ENCODE results near the gene KIF9.
"Not testable (repeated sequence)": the region's sequence is repeated elsewhere in the genome, so short reads cannot be mapped to it uniquely, and the experiment has no call there.

KIF9 gene

DNA sequence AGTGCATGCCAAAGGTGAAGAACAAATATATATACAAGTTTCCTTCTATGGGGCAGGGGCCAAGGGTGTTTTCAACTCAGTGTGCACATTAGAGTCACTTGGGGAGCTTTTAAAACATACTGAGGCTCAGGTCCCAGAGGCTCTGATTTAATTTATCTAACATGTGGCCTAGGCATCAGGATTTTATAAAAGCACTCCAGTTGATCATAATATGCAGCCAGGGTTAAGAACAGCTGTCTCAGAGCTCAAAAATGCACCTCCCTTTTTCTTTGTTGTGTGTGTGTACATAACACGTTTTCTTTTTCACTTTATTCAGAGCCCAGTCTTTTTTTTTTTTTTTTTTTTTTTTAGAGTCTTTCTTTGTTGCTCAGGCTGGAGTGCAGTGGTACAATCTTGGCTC, 60.8 kb downstream of the KIF9 start:
- peaks cover 16% of the 10 kb centered on the region for H3K4me1 ChIP-seq
- in situ Hi-C loops (cut with MboI; ENCODE audit: low sequenced_read_pairs): no loop called here
- no peaks in the 10 kb centered on the region for H3K36me3 ChIP-seq (replicated peaks)
- no peak overlapping the region for H3K4me3 ChIP-seq
- DNase-seq (ENCODE audit: low spot score in 2 of 2): no peak
- no peaks in the 10 kb centered on the region for H3K27me3 ChIP-seq (ENCODE audit: low read depth)
- no peaks in the 10 kb centered on the region for H3K9me3 ChIP-seq

DNA sequence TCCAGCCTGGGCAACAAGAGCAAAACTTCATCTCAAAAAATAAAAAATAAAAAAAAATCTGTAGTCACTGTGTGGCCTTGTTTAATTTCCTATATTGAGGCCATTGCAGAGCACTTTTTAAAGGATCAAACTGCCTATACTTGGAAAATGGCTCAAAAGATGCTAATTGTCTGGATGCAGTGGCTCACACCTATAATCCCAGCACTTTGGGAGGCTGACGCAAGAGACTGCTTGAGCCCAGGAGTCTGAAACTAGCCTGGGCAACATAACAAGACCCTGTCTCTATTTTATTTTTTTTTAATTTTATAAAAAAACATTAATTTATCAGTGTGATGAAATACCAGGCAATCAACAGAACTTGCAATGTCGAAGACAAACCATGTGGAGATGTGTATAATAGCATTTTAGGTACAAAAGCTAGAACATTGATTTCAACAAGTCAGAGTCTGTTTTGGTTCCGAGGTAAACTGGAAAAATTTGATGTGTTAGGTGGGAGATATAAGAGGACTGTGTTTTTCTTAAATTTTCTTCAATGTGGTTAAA, 71.7 kb downstream of the KIF9 start:
- Histone ChIP-seq H3K36me3 (replicated peaks) (no peaks in the 10 kb centered on the region), H3K9me3 (no peaks in the 10 kb centered on the region), H3K27me3 (ENCODE audit: low read depth) (no peaks in the 10 kb centered on the region), H3K4me3 (no peak overlapping the region), H3K4me1 (no peaks in the 10 kb centered on the region)
- in situ Hi-C loops (cut with MboI; ENCODE audit: low sequenced_read_pairs): no loop called here
- no peak for DNase-seq (ENCODE audit: low spot score in 2 of 2)

DNA sequence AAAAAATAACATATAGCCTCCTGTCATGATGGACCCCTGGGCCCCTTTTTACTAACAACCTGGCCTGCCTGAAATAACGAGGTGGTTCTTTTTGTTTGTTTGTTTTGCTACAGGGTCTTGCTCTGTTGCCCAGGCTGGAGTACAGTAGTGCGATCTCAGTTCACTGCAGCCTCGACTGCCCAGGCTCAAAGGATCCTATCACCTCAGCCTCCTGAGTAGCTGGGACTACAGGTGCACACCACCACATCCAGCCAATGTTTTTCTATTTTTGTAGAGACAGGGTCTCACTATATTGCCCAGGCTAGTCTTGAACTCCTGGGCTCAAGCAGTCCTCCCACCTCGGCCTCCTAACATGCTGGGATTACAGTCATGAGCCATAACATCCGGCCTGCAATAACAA, 76.6 kb downstream of the KIF9 start:
- in situ Hi-C loops (cut with MboI; ENCODE audit: low sequenced_read_pairs); H3K36me3 ChIP-seq (replicated peaks); H3K4me1 ChIP-seq; H3K27me3 ChIP-seq (ENCODE audit: low read depth); H3K4me3 ChIP-seq; H3K9me3 ChIP-seq; DNase-seq (ENCODE audit: low spot score in 2 of 2): not testable (repeated sequence)

DNA sequence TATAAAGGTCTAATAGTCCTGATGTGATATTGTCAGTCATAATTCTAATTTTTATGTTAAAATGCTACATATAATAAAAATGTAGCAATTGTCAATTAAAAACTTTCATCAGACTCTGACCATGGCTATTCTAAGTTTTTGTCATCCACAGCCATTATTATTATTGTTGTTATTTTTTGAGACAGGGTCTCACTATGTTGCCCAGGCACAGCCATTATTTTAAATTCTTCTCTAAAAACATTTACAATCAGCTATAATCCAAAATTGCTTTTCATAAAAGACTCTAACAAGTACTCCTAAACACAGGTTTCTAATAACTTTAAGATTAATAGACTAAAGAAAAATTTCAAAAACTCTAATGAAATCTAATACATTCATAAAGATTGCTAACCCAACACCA, 77.7 kb downstream of the KIF9 start:
- Histone ChIP-seq H3K9me3 (no peaks in the 10 kb centered on the region), H3K4me3 (no peak overlapping the region), H3K27me3 (ENCODE audit: low read depth) (no peaks in the 10 kb centered on the region), H3K4me1 (no peaks in the 10 kb centered on the region), H3K36me3 (replicated peaks) (no peaks in the 10 kb centered on the region)
- in situ Hi-C loops (cut with MboI; ENCODE audit: low sequenced_read_pairs): no loop called here
- DNase-seq (ENCODE audit: low spot score in 2 of 2): no peak

DNA sequence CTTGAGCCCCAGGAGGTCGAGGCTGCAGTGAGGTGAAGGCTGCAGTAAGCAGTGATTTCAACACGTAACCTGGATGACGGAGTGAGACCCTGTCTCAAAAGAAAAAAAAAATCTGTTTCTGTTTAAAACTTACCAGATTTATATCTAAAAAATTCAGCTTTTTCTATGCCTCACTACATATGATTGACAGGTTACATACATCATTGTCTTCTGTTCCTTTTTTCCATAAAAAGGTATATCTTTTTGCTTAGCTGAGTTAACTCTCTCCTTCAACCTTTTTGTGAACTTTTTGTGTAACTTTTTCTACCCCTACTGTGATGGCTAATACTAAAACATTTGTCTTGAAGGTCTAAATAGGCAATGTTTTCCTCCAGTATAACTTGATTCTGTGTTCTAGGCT, 80.1 kb downstream of the KIF9 start:
- in situ Hi-C loops (cut with MboI; ENCODE audit: low sequenced_read_pairs): no loop called here
- DNase-seq (ENCODE audit: low spot score in 2 of 2): no peak
- H3K9me3 ChIP-seq: no peaks in the 10 kb centered on the region

DNA sequence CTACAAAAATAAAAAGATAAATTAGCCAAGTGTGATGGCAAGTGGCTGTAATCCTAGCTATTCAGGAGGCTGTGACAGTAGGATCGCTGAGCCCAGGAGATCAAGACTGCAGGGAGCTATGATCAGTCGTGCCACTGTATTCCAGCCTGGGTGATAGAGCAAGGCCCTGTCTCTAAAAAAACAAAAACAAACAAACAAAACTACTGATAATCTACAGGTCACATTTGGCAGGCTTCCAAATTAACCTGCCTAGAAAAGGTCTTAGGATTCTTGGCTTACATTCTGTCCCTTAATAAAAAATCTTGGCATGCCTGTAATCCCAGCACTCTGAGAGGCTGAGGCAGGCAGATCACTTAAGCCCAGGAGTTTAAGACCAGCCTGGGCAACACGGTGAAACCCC, 85.3 kb downstream of the KIF9 start:
- no peak for DNase-seq (ENCODE audit: low spot score in 2 of 2)
- H3K4me1 ChIP-seq: no peaks in the 10 kb centered on the region
- H3K4me3 ChIP-seq: no peak overlapping the region
- no peaks in the 10 kb centered on the region for H3K27me3 ChIP-seq (ENCODE audit: low read depth)
- no peaks in the 10 kb centered on the region for H3K36me3 ChIP-seq (replicated peaks)
- no peaks in the 10 kb centered on the region for H3K9me3 ChIP-seq
- in situ Hi-C loops (cut with MboI; ENCODE audit: low sequenced_read_pairs): no loop called here

More for the DNA sequence above, 80.1 kb downstream of the KIF9 start:
- no peak overlapping the region for H3K4me3 ChIP-seq
- no peaks in the 10 kb centered on the region for H3K27me3 ChIP-seq (ENCODE audit: low read depth)
- no peaks in the 10 kb centered on the region for H3K4me1 ChIP-seq
- H3K36me3 ChIP-seq (replicated peaks): no peaks in the 10 kb centered on the region

DNA sequence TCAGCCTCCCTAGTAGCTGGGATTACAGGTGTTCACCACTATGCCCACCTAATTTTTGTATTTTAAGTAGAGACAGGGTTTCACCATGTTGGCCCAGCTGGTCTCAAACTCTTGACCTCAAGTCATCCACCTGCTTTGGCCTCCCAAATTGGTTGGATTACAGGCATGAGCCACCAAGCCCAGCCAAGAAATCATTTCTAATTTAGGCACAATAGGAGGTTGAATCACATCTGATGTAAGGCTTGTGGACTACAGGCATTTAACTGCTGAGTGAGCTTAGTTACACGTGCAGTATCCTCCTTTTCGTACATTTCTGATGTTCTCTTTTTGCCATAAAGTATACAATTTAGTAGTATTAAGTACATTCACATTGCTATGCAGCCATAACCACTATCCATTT, 87.6 kb downstream of the KIF9 start:
- no peak for DNase-seq (ENCODE audit: low spot score in 2 of 2)
- no peak overlapping the region for H3K4me3 ChIP-seq
- in situ Hi-C loops (cut with MboI; ENCODE audit: low sequenced_read_pairs): no loop called here
- no peaks in the 10 kb centered on the region for H3K9me3 ChIP-seq
- H3K4me1 ChIP-seq: no peaks in the 10 kb centered on the region
- no peaks in the 10 kb centered on the region for H3K27me3 ChIP-seq (ENCODE audit: low read depth)
- no peaks in the 10 kb centered on the region for H3K36me3 ChIP-seq (replicated peaks)

DNA sequence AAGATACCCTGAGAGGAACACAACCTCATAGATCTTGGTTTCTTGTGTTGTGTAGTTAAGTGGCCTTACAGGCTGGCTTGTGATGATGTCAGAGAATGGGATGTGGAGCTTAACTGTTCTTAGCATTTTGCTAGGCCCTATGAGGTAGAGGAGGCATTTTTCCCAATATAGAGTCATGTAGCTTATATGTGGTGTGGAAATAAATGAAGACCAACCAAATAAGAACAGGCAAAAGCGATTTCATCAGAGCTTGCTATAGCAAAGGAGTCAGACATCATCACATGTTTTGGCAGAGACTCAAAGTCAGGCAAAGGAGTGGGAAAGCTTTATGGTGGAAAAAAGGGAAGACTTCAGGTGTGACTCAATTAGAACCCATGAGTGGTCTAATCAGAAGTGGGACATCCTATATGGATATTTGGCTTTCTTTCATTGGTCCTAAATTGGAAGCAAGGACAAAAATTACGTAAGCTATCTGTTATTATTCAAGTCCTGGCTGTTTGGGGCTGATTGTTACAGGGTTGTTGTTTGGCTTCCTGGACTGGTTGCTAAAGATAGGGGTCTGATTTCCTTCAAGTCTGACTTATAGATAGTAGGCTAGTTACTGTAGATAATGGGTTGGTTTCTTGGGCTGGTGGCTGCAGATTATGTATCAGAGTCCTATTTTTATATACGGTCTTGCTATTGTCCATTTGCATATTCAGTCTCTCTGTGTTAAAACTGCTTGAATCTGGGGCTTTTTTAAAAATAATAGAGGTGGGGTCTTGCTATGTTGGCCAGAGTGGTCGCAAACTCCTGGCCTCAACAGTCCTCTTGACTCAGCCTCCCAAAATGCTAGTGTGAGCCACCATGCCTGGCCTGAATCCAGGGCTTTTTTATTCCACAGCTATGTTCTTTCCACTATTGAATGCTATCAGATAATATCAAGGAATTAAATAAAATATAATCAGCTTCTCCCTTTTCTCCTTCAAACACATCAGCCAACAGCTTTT, 88.4 kb downstream of the KIF9 start:
- no peak for DNase-seq (ENCODE audit: low spot score in 2 of 2)
- H3K36me3 ChIP-seq (replicated peaks): no peaks in the 10 kb centered on the region
- no peak overlapping the region for H3K4me3 ChIP-seq
- in situ Hi-C loops (cut with MboI; ENCODE audit: low sequenced_read_pairs): no loop called here
- no peaks in the 10 kb centered on the region for H3K4me1 ChIP-seq
- no peaks in the 10 kb centered on the region for H3K9me3 ChIP-seq
- no peaks in the 10 kb centered on the region for H3K27me3 ChIP-seq (ENCODE audit: low read depth)

DNA sequence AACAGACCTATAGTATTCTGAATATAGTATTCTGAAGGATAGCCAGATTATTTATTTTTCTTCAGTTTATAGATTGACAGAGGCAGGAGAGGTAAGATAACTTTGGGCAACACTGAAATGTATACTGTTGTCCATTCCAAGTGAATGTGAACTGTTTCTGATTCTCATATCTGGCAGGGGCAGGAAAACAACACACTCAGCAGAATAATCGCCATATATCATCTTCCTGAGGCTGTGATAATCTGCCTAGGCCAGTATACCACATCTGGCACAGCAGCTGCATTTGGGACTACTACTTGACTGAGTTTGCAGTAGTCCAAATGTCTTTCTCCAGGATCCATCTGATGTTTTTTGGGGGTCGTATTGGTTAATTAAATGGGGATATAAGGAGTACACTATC, 96.3 kb downstream of the KIF9 start:
- no peaks in the 10 kb centered on the region for H3K27me3 ChIP-seq (ENCODE audit: low read depth)
- H3K36me3 ChIP-seq (replicated peaks): no peaks in the 10 kb centered on the region
- no peaks in the 10 kb centered on the region for H3K4me1 ChIP-seq
- DNase-seq (ENCODE audit: low spot score in 2 of 2): no peak
- no peaks in the 10 kb centered on the region for H3K9me3 ChIP-seq
- in situ Hi-C loops (cut with MboI; ENCODE audit: low sequenced_read_pairs): no loop called here
- H3K4me3 ChIP-seq: no peak overlapping the region

DNA sequence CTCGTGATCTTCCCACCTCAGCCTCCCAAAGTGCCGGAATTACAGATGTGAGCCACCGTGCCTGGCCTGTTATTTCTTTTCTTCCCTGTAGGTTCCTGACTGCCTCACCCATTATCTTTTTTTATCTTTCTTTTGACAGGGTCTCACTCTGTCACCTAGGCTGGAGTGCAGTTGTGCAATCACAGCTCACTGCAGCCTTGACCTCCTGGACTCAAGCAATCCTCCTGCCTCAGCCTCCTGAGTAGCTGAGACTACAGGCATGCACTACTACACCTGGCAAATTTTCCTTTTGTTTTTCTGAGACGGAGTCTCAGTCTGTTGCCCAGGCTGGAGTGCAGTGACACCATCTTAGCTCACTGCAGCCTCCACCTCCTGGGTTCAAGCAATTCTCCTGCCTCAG, 100.9 kb downstream of the KIF9 start:
- H3K36me3 ChIP-seq (replicated peaks); H3K27me3 ChIP-seq (ENCODE audit: low read depth); H3K9me3 ChIP-seq; DNase-seq (ENCODE audit: low spot score in 2 of 2); in situ Hi-C loops (cut with MboI; ENCODE audit: low sequenced_read_pairs); H3K4me1 ChIP-seq; H3K4me3 ChIP-seq: not testable (repeated sequence)

DNA sequence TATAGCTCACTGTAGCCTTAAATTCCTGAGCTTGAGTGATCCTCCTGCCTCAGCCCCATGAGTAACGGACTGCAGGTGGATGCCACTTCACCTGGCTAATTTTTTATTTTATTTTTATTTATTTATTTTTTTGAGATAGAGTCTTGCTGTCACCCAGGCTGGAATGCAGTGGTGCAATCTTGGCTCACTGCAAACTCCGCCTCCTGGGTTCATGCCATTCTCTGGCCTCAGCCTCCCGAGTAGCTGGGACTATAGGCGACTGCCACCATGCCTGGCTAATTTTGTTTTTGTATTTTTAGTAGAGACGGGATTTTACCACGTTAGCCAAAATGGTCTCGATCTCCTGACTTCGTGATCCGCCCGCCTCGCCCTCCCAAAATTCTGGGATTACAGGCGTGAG, 102.6 kb downstream of the KIF9 start:
- in situ Hi-C loops (cut with MboI; ENCODE audit: low sequenced_read_pairs); H3K36me3 ChIP-seq (replicated peaks); H3K9me3 ChIP-seq; H3K4me3 ChIP-seq; H3K27me3 ChIP-seq (ENCODE audit: low read depth); DNase-seq (ENCODE audit: low spot score in 2 of 2); H3K4me1 ChIP-seq: not testable (repeated sequence)
